ENCODE data around the gene SCART1. TPM values are rescaled to one million over a fixed set of nuclear protein-coding genes. Genes with fewer than 3 reads are reported as not detected.

The SCART1 gene
- total and polyA plus RNA-seq, 2 of the 4 experiments (the other 2 are of a cell fraction): 0.54 to 2.1 TPM

DNA sequence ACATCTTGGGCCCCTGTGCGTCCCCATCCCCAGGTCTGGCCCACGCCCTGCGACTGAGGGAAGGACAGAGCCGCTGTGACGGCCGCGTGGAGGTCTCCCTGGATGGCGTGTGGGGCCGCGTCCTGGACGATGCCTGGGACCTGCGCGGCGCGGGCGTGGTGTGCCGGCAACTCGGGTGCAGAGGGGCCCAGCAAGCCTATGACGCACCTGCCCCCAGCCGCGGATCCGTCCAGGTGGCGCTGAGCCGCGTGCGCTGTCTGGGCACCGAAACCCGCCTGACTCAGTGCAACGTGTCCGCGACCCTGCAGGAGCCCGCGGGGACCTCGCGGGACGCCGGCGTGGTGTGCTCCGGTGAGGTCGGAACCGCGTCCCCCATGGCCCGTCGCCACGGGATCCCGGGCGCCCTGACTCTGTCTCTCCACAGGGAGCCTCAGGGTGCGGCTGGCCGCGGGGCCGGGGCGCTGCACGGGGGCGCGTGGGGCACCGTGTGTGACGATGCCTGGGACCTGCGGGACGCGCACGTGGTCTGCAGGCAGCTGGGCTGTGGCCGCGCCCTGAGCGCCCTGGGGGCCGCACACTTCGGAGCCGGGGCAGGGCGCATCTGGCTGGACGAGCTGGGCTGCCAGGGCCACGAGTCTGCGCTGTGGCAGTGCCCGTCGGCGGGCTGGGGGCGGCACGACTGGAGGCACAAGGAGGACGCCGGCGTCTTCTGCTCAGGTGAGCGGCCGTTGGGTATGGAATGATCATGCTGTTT, 5.9 kb downstream of the SCART1 start:
- no peaks in the 10 kb centered on the region for H3K4me1 ChIP-seq (ENCODE audit: control insufficient read depth, insufficient read depth, low read length)
- H4K20me1 ChIP-seq (ENCODE audit: insufficient read depth, low read length): no peaks in the 10 kb centered on the region
- CTCF ChIA-PET: no interaction called here
- H2BK5ac ChIP-seq (ENCODE audit: low read depth, low read length, poor library complexity, severe bottlenecking): no peak overlapping the region
- no peak for DNase-seq
- H3K9me1 ChIP-seq (ENCODE audit: insufficient read depth, low read length): no peaks in the 10 kb centered on the region
- no peak overlapping the region for H2BK120ac ChIP-seq (ENCODE audit: low read depth, low read length)
- H3K27me3 ChIP-seq (ENCODE audit: control insufficient read depth, insufficient read depth, low read length): no peaks in the 10 kb centered on the region
- no peak overlapping the region for H3K27ac ChIP-seq (ENCODE audit: insufficient read depth, low read length)
- intact Hi-C loops (cut with micrococcal nuclease) (no loop called here), in situ Hi-C loops (cut with MboI; ENCODE audit: low sequenced_read_pairs) (no loop called here), dilution Hi-C loops (cut with HindIII; ENCODE audit: low sequenced_read_pairs, unreplicated experiment) (no loop called here)
- no peak overlapping the region for H2AK9ac ChIP-seq (replicated peaks; ENCODE audit: low read depth, low read length, poor library complexity)
- no peak overlapping the region for H4K8ac ChIP-seq (ENCODE audit: low read depth in 2 of 2, low read length in 2 of 2)
- WGBS, 2 experiments (ENCODE audit: extremely low coverage in 2 of 2, insufficient read length in 1 of 2): 63% methylated on average over 39 of the region's 81 CpGs; no CpG with 5 or more reads in 1 of the 2 experiments
- H3K18ac ChIP-seq (ENCODE audit: low read depth, low read length): no peak overlapping the region
- no peak overlapping the region for H4K5ac ChIP-seq (ENCODE audit: low read depth, low read length)
- H3K79me1 ChIP-seq (ENCODE audit: low read depth in 1 of 2, low read length in 2 of 2): no peaks in the 10 kb centered on the region
- no peak overlapping the region for H3K4me2 ChIP-seq (ENCODE audit: low read depth, low read length)
- H3K56ac ChIP-seq (ENCODE audit: extremely low read depth, insufficient read depth, low read length): no peak overlapping the region; the same call in 1 of the 2 replicates
- H2AK5ac ChIP-seq (ENCODE audit: low read depth, low read length): no peak overlapping the region
- no peak for TF ChIP-seq CHD1 (IDR thresholded peaks at IDR 0.05; ENCODE audit: low read depth, low read length)
- TF ChIP-seq NFE2L2 (IDR thresholded peaks at IDR 0.05; ENCODE audit: low read depth, low read length): no peak
- TF ChIP-seq MAZ (IDR thresholded peaks at IDR 0.05; ENCODE audit: borderline replicate concordance, low read depth, low read length): no peak
- TF ChIP-seq, protein P1, sequence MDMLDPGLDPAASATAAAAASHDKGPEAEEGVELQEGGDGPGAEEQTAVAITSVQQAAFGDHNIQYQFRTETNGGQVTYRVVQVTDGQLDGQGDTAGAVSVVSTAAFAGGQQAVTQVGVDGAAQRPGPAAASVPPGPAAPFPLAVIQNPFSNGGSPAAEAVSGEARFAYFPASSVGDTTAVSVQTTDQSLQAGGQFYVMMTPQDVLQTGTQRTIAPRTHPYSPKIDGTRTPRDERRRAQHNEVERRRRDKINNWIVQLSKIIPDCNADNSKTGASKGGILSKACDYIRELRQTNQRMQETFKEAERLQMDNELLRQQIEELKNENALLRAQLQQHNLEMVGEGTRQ (IDR thresholded peaks at IDR 0.05; ENCODE audit: low read depth, low read length): no peak
- TF ChIP-seq SMC3 (IDR thresholded peaks at IDR 0.05; ENCODE audit: low read depth, low read length): no peak
- TF ChIP-seq BHLHE40 (IDR thresholded peaks at IDR 0.05; ENCODE audit: low read depth, low read length): no peak
- TF ChIP-seq RAD21 (IDR thresholded peaks at IDR 0.05; ENCODE audit: low read length): no peak
- TF ChIP-seq, protein P2, sequence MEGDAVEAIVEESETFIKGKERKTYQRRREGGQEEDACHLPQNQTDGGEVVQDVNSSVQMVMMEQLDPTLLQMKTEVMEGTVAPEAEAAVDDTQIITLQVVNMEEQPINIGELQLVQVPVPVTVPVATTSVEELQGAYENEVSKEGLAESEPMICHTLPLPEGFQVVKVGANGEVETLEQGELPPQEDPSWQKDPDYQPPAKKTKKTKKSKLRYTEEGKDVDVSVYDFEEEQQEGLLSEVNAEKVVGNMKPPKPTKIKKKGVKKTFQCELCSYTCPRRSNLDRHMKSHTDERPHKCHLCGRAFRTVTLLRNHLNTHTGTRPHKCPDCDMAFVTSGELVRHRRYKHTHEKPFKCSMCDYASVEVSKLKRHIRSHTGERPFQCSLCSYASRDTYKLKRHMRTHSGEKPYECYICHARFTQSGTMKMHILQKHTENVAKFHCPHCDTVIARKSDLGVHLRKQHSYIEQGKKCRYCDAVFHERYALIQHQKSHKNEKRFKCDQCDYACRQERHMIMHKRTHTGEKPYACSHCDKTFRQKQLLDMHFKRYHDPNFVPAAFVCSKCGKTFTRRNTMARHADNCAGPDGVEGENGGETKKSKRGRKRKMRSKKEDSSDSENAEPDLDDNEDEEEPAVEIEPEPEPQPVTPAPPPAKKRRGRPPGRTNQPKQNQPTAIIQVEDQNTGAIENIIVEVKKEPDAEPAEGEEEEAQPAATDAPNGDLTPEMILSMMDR (conservative IDR thresholded peaks at IDR 0.05; ENCODE audit: low read depth, low read length): no peak
- no peak for TF ChIP-seq RCOR1 (IDR thresholded peaks at IDR 0.05; ENCODE audit: insufficient replicate concordance, low read length)
- no peak for TF ChIP-seq RFX5 (IDR thresholded peaks at IDR 0.05; ENCODE audit: low read depth, low read length)
- TF ChIP-seq CEBPB (IDR thresholded peaks at IDR 0.05; ENCODE audit: low read depth, low read length): no peak
- TF ChIP-seq, protein P3, sequence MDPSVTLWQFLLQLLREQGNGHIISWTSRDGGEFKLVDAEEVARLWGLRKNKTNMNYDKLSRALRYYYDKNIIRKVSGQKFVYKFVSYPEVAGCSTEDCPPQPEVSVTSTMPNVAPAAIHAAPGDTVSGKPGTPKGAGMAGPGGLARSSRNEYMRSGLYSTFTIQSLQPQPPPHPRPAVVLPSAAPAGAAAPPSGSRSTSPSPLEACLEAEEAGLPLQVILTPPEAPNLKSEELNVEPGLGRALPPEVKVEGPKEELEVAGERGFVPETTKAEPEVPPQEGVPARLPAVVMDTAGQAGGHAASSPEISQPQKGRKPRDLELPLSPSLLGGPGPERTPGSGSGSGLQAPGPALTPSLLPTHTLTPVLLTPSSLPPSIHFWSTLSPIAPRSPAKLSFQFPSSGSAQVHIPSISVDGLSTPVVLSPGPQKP (IDR thresholded peaks at IDR 0.05; ENCODE audit: borderline replicate concordance, low read depth, low read length): no peak
- TF ChIP-seq FOS (IDR thresholded peaks at IDR 0.05; ENCODE audit: low read depth, low read length): no peak
- TF ChIP-seq MAFK (IDR thresholded peaks at IDR 0.05; ENCODE audit: low read depth, low read length): no peak
- H3K4me3 ChIP-seq (ENCODE audit: insufficient read depth, low read depth, low read length): no peak overlapping the region
- no peak overlapping the region for H3K9ac ChIP-seq (ENCODE audit: low read depth, low read length)
- no peak for ATAC-seq (ENCODE audit: low read depth)
- H4K91ac ChIP-seq (ENCODE audit: insufficient read depth, low read depth, low read length): no peak overlapping the region
- H2BK15ac ChIP-seq (ENCODE audit: low read depth, low read length): no peak overlapping the region
- POLR2A ChIA-PET (ENCODE audit: unreplicated experiment): no interaction called here
- H3K23ac ChIP-seq (ENCODE audit: low read depth, low read length): no peak overlapping the region
- H2BK20ac ChIP-seq (ENCODE audit: low read depth, low read length): no peak overlapping the region
- no TSS peak for BruUV-seq (replicated peaks)
- no peak overlapping the region for H3K4ac ChIP-seq (ENCODE audit: low read depth, low read length)
- H3K36me3 ChIP-seq (ENCODE audit: control insufficient read depth, insufficient read depth, low read length): no peaks in the 10 kb centered on the region
- H3K9me3 ChIP-seq (ENCODE audit: control insufficient read depth, insufficient read depth, low read length): no peaks in the 10 kb centered on the region
- H2AFZ ChIP-seq (replicated peaks; ENCODE audit: low read length, poor library complexity): no peak overlapping the region
- H3K14ac ChIP-seq (replicated peaks; ENCODE audit: low read depth, low read length): no peak overlapping the region
